SHP77 treated with DMSO at 0.1 percent for 48 hours (cell line): Measurements from ENCODE around the gene RALGPS1.

Experiments
- DNase-seq: peaks from one replicate; lab custom pipeline; 2025; lab: John Stamatoyannopoulos, UW

The RALGPS1 gene

GRCh38 chr9:127187231-127187956, 272.8 kb downstream of the RALGPS1 start:
- no peak for DNase-seq

GRCh38 chr9:127188396-127188795, 273.8 kb downstream of the RALGPS1 start:
- DNase-seq, result no peak

GRCh38 chr9:127189628-127190027, 275.0 kb downstream of the RALGPS1 start:
- DNase-seq, result no peak

- no peak for DNase-seq
These were observed 278.2 kb downstream of the RALGPS1 start for GRCh38 chr9:127192744-127193143.

GRCh38 chr9:127193483-127193882, 278.9 kb downstream of the RALGPS1 start:
- DNase-seq, result no peak

GRCh38 chr9:127194881-127195713, 280.5 kb downstream of the RALGPS1 start:
- no peak for DNase-seq

GRCh38 chr9:127195976-127196825, 281.6 kb downstream of the RALGPS1 start:
- DNase-seq, result no peak

GRCh38 chr9:127196826-127197145, 282.2 kb downstream of the RALGPS1 start:
- DNase-seq, result no peak

GRCh38 chr9:127197186-127197860, 282.7 kb downstream of the RALGPS1 start:
- no peak for DNase-seq

- no peak for DNase-seq
These were observed 283.4 kb downstream of the RALGPS1 start for GRCh38 chr9:127197861-127198430.

- no peak for DNase-seq
These were observed 284.0 kb downstream of the RALGPS1 start for GRCh38 chr9:127198587-127198986.

GRCh38 chr9:127199001-127199791, 284.6 kb downstream of the RALGPS1 start:
- peak; percentile 17 for DNase-seq

GRCh38 chr9:127200106-127200862, 285.7 kb downstream of the RALGPS1 start:
- no peak for DNase-seq

- DNase-seq, result no peak
These were observed 286.5 kb downstream of the RALGPS1 start for GRCh38 chr9:127201071-127201541.

- DNase-seq, result no peak
These were observed 287.1 kb downstream of the RALGPS1 start for GRCh38 chr9:127201731-127202130.

- DNase-seq, result no peak
These were observed 288.0 kb downstream of the RALGPS1 start for GRCh38 chr9:127202461-127203169.

- no peak for DNase-seq
These were observed 289.2 kb downstream of the RALGPS1 start for GRCh38 chr9:127203681-127204327.

- no peak for DNase-seq
These were observed 290.3 kb downstream of the RALGPS1 start for GRCh38 chr9:127204771-127205470.
